Middle frontal gyrus (tissue), 1 donor: ENCODE data around the gene PAX6.

Experiments
- DNase-seq: peaks from one replicate; pipeline ENCODE4 v3.0.0-alpha.2; 2015; ENCODE audit warnings: low spot score; ENCODE audit errors: extremely low spot score

Gene PAX6

DNA sequence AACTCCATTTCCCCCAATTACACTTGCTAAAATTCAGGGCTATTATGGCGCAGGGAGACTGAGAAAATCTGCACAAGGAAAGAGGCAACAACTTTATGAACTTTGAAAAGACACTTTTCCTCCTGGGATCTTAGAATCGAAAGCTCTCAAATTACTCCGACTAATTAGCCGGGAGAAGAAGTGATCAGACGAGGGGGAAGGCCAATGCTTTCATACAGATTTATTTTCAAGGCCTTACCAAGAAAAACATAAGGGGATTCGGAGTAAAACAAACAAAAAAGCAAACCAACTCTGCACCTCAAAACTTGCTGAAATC lies 1.6 kb downstream of the PAX6 start:
- DNase-seq, result no peak

DNA sequence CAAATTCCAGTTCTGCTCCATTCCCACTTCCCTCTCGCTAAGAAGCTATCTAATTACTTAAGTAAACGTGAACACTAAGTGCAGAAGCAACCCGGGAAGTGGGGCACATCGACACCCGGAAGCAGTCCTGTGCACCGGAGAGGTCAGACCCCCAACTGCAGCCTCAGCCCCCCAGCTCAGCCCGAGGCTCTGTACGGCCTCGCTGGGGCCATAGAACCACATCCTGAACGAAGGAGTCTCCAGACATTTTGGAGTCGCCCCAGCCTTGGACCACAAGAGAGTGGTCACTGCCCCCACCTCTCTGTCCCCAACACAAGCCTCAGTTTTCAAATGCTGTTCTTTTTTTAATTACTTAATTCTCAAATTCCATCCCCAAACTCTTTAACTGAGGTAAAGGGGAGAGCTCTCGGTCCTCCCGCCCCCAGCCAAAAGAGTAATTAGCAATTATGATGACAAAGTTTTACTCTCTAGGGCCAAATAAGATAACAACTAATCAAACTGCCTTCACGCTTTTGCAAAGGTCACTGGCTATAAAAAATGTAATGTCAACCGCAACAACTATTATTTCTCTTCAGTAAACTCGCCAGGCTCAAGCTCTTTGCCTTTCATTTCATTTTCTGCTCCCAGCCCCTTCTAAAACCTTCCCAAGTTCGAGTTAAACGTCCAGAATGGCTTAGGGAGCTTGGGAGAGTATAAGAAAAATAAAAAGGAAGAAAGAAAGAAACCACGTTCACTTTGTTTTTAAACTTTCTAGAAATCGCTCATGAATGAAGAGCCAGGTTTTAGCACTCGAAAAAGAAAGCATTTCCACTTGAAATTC lies 2.2 kb downstream of the PAX6 start:
- DNase-seq, result no peak

DNA sequence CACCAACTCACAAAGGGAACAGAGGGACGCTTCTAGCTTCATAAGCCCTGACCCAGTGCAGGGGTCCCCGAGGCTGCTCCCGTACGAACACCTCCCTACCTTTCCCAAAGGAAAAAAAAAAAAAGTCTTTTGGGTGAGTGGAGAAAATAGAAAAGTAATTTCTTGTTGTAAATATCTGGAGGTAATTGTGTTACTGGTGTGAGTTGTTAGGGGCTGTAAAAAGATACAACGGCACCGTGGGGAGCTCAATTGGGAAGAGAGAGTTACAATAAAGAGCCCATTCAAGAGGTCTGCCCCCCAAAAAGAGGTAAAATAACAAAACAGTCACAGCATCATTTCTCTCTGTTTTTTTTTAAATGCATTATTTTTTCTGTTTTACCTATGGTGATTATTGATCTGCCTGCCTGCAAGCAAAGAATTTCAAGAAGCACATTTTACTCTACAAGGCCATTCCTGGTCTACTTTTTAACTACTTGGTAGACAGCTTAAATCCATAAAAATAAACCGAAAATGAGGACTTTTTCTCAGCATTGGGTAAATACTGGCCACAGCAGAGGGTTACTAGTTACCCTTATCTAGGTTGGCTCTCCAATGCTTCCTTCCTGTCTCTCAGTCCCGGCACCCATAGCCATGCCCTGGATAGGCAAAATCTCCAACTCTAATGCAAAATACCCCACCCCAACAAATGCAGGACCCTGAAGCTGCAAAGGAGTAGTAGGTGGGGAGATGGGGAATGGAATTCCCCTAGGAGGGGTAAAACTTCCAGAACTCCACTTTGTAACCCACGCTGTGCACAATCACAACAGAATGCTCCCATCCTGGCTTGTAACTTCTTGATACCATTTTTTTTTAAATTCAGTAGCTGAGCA lies 3.1 kb downstream of the PAX6 start:
- DNase-seq, result no peak

DNA sequence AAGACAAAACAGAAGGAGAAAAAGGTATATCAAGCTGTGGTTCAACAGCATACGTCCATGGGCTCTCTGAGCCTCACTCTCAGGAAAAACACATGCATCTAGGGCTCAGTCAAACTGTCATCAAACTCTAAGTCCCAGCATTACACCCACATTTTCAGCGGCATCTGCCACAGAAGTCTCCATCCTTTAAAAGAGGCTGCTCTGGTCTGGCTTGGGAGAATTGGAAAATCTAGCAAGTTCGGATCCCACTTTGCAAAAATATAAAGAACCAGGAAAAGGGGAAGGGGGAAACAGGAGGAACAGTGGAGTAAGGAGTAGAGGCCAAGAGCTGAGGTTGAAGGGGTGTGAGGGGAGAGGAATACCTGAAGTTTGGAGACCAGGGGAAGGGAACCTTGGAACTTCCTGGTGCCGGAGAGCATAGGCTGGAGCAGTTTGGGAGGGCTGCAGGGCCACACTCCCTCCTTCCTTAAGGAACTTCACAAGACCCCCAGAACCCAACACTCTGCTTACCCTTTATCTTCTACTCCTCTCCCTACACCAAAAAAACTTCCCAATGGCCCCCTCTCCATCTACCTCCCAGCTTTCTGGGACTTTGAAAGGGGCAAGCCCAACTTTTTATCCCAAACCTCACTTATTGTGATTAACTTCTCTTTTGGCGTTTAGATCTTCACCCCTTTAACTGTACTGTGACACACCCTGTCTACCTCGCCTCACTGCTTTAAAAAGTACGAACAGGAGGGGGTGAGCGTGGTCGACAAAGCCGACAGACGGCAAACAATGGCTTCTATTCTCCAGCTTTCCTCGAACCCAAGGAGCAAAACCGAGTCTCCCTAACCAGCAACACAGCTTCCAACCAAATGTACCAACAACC lies 4.0 kb downstream of the PAX6 start:
- no peak for DNase-seq

DNA sequence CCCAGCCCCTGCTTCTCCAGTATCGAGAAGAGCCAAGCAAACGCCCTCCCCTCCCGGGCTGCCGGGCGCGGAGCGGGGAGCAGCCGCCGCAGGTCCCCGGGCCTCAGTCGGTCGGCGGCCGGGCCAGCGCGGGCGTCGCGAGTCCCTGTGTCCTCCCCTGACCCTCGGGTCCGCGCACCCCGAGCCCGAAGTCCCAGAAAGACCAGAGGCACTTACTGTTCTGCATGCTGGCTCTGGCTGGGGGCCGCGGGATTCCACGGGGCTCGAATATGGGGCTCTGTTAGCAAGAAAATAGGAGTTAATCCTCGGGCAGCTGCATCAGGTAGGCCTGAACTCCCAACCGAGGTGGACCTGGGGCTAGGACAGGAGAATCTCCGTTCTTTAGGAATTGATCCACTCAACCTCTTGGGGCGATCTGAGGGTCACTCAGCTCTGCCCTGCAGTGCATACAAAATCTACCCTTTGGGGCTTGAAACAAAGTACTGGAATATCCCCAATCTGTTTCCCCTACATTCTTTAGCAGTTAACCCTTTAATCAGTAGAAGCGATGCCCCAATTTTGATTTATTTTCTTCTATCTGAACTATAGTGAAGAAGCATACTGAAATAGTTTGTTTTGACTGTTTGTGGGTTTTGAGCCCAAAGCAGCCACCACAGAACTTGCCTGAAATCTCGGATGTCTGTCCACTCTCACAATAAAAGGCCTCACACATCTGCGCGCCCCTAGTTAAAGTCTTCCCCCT lies 4.8 kb downstream of the PAX6 start:
- no peak for DNase-seq

DNA sequence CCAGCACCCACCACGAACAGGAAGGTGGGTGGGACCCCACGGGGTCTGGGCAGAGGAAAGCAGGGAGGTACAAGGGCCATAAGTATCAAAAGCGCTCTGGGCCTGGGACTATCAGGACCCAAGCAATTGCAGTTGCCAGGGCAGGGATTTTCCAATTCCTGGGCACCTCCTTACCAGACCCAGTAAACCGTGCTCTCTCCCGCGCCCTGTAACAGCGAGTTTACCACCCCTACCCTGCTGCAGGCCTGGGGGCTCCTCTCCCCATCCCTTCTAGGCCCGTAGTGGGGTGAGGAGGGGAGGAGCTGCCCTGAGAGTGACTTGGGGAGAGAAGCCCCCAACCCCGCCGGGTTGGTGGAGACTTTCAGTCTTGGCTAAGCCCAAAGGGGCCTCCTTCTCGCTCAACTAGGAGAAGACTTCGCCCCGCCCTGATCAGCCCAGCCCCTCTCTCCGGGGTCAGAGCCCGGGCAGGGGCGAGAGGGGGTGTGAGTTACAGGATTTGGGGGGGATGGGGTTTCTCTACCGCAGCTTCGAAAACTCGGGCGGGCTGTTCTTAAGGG lies 5.4 kb downstream of the PAX6 start:
- DNase-seq, result no peak

DNA sequence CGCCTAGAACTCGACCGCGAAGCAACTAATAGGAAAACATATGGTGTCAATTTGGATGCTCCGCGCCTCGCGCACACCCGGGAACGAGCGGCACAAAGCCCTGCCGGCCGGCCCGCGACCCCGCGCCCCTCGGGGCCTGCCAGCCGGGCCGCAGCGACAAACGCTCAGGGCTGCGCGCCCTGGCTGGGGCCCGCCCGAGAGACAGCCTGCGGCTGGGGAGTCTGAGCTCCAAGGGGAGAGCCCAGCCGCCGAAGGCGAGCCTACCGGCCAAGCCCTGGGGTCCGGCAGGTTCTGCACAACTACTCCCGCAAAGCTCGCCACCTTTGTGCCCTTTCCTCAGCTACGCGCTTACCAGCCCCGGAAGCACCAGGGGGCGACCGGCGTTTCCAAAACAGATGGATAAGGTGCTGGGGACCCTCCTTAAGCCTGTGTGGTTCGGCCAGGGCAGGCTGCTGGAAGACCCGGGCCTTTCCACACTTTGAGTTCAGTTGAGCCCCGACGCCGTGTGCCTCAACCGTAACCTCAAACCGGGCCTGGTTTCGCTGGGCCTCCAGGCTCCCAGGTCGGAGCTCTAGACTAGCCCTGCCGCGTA lies 6.0 kb downstream of the PAX6 start:
- no peak for DNase-seq

DNA sequence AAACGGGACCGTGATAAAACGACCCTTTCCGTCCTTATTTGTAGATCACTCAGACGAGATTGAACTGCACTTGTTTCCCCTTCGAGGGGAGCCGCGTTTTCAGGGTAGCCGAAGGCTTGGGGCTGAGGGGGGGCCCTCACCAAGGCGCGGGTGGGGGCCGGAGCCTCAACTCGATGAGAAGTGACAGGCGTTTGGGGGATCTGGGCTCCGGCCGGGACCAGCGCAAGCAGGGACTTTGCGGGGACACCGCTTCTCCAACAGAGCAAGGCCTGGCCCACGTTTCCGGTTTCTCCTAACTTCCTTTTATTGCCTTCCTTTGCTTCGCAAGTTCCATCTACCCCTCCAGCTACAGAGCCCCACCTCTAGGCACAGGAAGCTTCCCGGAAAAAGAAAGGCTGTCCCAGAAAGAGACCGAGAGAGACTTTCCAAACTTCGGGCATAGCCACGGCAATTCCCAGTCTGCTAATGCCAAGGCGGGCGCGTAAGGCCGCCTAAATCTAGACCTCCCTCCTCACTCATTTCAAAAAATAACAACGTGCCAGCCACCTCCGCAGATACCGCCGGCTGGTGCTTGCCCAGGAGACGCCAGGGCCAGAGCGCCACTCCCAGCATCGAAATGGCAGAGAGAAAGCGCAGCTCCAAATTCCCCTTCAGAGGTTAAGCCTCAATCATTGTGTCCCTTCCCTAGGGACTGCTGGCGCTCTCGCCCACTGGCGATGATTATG lies 6.6 kb downstream of the PAX6 start:
- no peak for DNase-seq

DNA sequence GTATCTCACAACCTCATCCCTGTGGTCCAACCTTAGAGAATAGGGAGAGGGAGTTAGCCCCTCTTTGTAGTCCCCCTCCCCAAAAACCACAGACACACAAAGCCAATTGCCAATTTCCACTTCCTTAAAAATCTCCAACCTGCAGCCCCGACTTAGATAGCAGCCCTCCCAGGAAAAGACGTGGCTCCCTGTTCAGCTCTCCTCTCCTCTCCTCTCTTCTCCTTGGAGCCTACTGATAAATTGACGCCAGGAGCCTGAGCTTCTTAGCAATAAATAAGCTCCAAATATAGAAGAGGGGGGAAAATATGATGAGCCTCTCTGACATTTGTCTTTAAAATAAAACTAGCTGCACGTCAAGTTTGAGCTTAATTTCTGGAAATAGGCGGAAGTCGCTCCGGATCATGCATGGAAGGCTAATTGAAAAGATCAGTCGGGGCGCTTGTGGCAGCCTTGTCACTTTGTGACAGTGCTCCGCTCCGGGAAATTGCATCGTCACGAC lies 7.3 kb downstream of the PAX6 start:
- no peak for DNase-seq

DNA sequence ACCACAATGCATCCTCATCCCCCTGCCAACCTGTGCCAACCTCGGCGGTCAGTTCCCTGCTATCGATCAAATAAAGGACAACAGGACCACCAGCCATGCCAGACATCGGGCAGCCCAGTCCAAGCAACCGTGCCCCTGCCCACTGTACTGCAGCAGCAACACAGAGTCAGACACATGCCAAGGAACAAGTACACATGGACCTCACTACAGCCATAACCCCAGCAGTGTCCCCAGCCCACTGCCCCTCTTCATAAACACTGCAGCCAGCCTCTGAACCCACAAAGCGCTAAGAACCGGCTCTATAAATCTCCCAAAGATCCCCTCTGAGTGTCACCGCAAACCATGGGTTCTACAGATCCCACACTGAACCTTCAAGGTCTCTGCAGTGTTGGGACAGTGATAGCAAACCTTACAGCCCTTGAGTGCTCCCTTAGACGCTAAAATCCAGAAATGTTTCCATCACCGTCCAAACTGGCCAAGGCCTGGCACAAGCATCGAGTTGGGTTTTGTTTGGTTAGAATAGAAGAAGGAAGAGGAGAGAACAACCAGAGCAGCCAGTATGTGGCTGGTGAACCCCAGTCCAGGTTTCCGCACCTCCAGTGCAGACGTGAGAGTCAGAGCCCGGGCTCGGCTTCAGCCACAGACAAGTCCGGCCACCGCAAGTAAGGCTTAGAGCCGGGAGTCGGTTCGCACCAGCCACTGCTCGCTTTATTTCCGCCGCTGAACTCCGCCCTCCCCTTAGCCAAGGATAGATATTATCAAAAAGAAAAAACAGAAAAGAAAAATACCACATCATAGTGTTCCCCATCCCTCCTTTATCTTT lies 7.9 kb downstream of the PAX6 start:
- no peak for DNase-seq

DNA sequence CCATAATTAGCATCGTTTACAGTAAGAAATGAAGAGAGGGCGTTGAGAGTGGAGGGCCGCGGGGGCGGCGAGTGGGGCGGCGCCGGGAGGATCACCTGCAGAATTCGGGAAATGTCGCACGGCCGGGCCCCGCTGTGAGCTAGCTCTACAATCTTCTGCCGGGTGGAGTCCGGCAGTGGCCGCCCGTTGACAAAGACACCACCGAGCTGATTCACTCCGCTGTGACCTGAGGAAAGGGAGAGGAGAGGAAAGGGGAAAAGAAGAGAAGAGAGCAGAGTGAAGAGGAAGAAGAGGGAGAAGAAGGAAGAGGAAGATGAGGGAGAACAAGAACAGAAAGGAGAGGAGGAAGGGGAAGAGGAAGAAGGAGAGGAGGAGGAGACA lies 8.5 kb downstream of the PAX6 start:
- no peak for DNase-seq

DNA sequence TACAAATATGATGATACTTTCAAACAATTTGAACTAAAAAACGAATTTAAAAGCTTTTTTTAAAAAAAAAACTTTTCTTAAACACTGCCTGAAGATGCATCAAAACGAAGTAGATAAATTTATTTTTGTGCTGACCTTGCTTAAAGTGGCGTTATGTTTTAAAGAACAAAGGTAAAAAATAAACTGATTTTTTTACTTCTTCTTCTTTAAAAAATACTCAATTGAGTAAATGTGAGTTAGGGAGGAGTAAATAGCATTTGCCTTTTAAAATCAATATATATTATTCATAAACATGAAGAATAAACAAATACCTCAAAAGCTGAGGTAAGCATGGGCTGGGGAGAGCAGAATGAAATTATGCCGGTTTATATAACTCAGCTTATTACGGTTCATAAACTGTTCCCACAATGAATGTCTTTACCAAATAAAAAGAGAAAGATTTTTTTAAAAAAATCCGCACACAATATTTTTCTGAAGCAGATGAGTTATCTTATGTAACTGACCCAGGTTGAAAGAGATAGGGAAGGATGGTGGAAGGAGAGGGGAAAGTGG lies 9.0 kb downstream of the PAX6 start:
- no peak for DNase-seq

DNA sequence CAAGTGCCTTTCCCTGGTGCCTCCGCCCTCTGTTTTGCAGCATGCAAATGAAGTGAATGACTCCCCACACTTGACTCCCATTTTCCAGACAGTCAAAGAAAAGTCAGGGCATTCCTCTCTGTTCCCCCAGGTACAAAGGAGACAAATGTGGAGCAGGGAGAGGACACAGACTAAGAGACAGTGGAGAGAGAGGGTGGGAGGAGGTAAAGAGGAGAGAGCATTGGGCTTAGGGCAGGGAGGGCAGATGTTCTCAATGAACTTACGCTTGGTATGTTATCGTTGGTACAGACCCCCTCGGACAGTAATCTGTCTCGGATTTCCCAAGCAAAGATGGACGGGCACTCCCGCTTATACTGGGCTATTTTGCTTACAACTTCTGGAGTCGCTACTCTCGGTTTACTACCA lies 9.8 kb downstream of the PAX6 start:
- no peak for DNase-seq

DNA sequence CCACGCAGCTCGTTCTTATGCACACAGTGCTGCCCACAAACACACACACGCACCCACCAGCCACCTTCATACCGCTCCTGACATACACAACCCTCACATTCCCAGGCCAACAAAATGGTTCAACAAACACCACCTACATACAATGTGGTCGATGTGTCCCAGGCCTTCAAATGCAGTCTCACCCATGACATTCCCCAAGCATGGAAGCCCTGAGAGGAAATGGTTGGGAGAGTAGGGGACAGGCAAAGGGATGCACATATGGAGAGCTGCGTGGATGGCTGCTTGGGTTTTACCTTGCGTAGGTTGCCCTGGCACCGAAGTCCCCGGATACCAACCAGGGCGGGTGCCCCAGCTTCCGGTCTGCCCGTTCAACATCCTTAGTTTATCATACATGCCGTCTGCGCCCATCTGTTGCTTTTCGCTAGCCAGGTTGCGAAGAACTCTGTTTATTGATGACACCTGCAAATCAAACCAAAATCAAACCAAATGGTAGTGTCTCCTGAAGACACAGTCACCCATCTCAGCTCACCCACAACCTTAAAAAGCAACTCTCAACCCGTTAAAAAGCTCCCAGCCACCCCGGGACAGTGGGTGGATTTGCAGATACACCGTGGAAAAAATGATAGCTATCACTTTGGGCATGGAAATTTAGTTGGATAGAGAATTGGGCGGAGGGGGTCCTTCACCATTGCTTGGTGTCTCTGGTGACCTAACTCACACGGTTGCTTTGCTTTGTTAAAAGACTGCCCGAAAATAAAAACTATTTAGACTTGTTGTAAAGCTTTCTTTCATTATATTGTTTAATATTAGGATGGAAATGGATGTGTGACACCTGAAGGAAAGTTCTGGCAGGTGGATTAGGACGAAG lies 10.5 kb downstream of the PAX6 start:
- DNase-seq, result no peak

DNA sequence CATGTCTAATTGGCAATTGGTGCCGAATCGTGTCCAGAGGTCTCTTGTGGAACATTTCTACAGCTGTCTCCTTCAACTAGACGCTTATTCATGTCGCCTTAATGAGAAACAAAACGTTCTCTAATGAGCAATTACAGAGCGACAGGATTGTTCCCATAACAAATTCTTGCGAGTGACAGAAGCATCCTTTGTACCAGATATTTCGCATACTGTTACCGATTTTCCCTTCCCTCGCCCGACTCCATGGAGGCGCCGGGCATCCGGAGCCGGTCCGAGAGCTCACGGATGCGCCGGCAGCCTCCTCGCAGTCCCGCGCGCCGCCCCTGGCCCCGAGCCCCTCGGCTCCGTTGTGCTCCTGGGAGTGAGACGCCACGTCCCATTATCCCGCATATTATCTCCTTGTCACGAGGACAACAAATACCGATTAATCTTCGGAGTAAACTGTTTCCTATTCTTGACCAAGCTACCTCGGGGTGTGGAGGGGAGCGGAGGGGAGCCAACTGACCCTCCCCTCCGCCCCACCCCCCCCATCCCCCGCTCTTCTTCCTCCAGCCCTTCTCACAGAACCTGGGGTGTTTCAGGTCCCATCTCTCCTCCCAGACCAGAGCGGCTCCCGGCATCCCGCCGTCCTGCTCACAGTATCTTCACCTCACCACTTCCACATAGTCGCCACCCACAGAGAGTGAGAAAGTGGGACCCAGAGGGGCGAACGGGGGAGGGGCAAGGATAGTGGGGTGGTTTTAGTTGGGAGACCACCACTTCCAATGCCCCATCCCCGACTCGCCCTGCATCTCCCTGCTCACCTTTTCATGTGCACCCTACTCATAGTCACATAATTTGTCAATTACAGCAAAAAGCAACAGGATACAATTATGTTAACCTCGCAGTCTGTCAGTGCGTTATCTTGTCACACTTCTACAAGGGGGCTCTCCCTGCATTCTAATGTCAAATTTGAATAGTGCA lies 11.4 kb downstream of the PAX6 start:
- DNase-seq, result no peak
